Panc1 (cell line): Measurements from ENCODE around the gene WSB1. TPM values are rescaled to one million over a fixed set of nuclear protein-coding genes. Genes with fewer than 3 reads are reported as not detected.

Experiments used
- ATAC-seq: fragments of 200-7000 bp; cut with Tn5 transposase; 2 replicates; pipeline ENCODE4 v1.9.1; 2020; ENCODE audit warnings: mild to moderate bottlenecking, moderate library complexity
- BruUV-seq: library from RNA; stranded (reverse); fragments of 400-500 nt; replicated peaks from 2 replicates; lab custom pipeline; 2021; lab: Mats Ljungman, UMichigan
- CTCF ChIA-PET: fragments of 300-600 bp; sonication (Branson Sonifier 250); formaldehyde crosslinking; loops from one replicate; lab custom pipeline; 2022; ENCODE audit warnings: antibody characterized with exemption; lab: Charles Lee
- POLR2A ChIA-PET: fragments of 300-600 bp; sonication (Branson Sonifier 250); formaldehyde crosslinking; loops from one replicate; lab custom pipeline; 2022; ENCODE audit warnings: antibody characterized with exemption; lab: Charles Lee
- DNase-seq: peaks from one replicate; pipeline ENCODE4 v3.0.0-alpha.2; 2010; ENCODE audit warnings: low read depth, low spot score
- H3K27ac ChIP-seq: 2 replicates; pipeline ENCODE4 v1.5.1; 2011; ENCODE audit warnings: mild to moderate bottlenecking, low read length, inconsistent platforms
- H3K27me3 ChIP-seq: fragments of 200-500 bp; sonication (Bioruptor generic); 2 replicates; pipeline ENCODE4 v1.6.0; 2014; ENCODE audit warnings: low read length, inconsistent platforms; ENCODE audit not compliant: control insufficient read depth, insufficient read depth
- H3K36me3 ChIP-seq: fragments of 200-500 bp; sonication (Bioruptor generic); 2 replicates; pipeline ENCODE4 v1.5.1; 2014; ENCODE audit warnings: inconsistent platforms, mild to moderate bottlenecking, low read length, moderate library complexity; ENCODE audit not compliant: control insufficient read depth, insufficient read depth
- H3K4me1 ChIP-seq: 2 replicates; pipeline ENCODE4 v1.5.1; 2011; ENCODE audit warnings: inconsistent platforms, mild to moderate bottlenecking, low read length, moderate library complexity; ENCODE audit not compliant: control insufficient read depth, insufficient read depth
- H3K4me3 ChIP-seq, 2 experiments: 2 replicates each; pipeline ENCODE4 v1.5.1; 2011 to 2012; ENCODE audit warnings: low read depth in 2 of 2, low read length in 2 of 2, mild to moderate bottlenecking in 2 of 2, inconsistent platforms in 1 of 2, moderate library complexity in 1 of 2
- H3K9me3 ChIP-seq: fragments of 200-500 bp; sonication (Bioruptor generic); 2 replicates; pipeline ENCODE4 v1.5.1; 2014; ENCODE audit warnings: low read depth, mild to moderate bottlenecking, inconsistent platforms, low read length, moderate library complexity; ENCODE audit not compliant: control insufficient read depth, insufficient read depth
- POLR2AphosphoS5 ChIP-seq: IDR thresholded peaks from 2 replicates; pipeline ENCODE4 v1.6.1; 2012; ENCODE audit warnings: mild to moderate bottlenecking, low read depth, low read length, moderate library complexity
- SIN3A ChIP-seq: IDR thresholded peaks from 2 replicates; pipeline ENCODE4 v1.6.1; 2012; ENCODE audit warnings: low read depth, mild to moderate bottlenecking, low read length, moderate library complexity, borderline replicate concordance; ENCODE audit not compliant: insufficient read depth
- TCF7L2 ChIP-seq: IDR thresholded peaks from 2 replicates; pipeline ENCODE4 v1.6.1; 2011; ENCODE audit warnings: mild to moderate bottlenecking, low read depth, low read length, inconsistent platforms
- in situ Hi-C: cut with HindIII; loops from 2 replicates; pipeline ENCODE4 v1.10.0; 2016; ENCODE audit warnings: low sequenced_read_pairs, low pct_unique_long_range_greater_than_20kb
- intact Hi-C: fragments of 100-400 bp; cut with micrococcal nuclease; formaldehyde crosslinking; loops from one replicate; pipeline ENCODE4 v1.10.0; 2022; ENCODE audit not compliant: unreplicated experiment
- total RNA-seq: library from RNA; stranded (reverse); gene quantifications from one replicate; pipeline ENCODE4 v1.2.1, GENCODE V29; 2021; ENCODE audit not compliant: unreplicated experiment
- TF ChIP-seq, protein P1 (sequence below): fragments of 450-650 bp; IDR thresholded peaks from 2 replicates; pipeline ENCODE4 v1.5.1; 2017; ENCODE audit warnings: mild to moderate bottlenecking
- TF ChIP-seq, protein P2 (sequence below), 2 experiments: IDR thresholded peaks; 2 replicates each; pipeline ENCODE4 v1.6.1; 2011 to 2012; ENCODE audit warnings: low read depth in 2 of 2, control low read depth in 1 of 2, low read length in 1 of 2, mild to moderate bottlenecking in 1 of 2, moderate library complexity in 1 of 2; ENCODE audit not compliant: insufficient read depth in 1 of 2

The WSB1 gene
- total RNA-seq, 1 experiment from 2014 or later = 114 TPM

DNA sequence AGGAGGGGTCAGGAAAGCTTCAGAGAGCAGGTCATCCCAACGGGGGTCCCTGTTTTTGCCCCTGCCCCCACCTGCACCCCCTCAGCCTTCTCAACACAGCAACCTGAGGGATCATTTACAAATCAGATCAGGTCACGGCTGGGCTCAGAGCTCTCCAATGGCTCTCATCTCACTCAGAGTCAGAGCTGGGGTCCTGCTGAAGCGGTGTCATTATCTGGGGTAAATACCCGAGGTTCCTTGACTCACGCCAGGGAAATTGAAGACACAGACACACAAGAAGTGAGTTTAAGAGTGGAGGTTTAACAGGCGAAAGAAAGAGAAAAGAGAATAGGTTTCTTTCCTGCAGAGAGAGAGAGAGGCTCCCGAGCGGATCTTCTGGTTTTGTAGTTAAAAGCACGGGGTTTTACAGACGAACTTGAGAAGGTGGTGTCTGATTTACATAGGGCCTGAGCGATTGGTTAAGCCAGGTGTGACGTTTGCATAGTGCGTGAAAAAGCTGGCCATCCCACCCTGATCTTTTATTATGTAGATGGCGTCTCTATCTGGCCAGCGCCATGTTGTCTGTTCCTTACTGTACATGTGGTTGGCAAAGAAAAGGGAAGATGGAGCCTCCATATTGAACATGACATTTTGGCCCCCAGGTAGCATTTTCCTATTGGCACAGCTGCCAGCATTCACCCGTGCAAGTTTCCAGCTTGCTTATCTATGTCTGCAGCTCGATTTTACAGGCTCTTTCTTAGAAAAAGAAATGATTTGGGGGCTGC, 51.4 kb downstream of the WSB1 start:
- no TSS peak for BruUV-seq
- intact Hi-C loops = loop anchor here (10.0 kb wide), 1 partner anchor 51 kb away; the partner anchor contains the start of gene WSB1
- Histone ChIP-seq H3K9me3 (no peaks in the 10 kb centered on the region), H3K4me1 (peaks cover 11% of the 10 kb centered on the region; the same call in 1 of the 2 replicates), H3K27ac (no peak overlapping the region), H3K27me3 (no peaks in the 10 kb centered on the region), H3K36me3 (no peaks in the 10 kb centered on the region), H3K4me3 (no peak overlapping the region)
- CTCF ChIA-PET = no interaction called here
- no peak for DNase-seq
- POLR2A ChIA-PET = interaction anchor here (1.4 kb wide), 1 partner anchor 12 kb away, joined by 4 read pairs; no protein-coding TSS in a partner anchor
- TF ChIP-seq SIN3A (no peak), POLR2AphosphoS5 (no peak)
- TF ChIP-seq, protein P1, sequence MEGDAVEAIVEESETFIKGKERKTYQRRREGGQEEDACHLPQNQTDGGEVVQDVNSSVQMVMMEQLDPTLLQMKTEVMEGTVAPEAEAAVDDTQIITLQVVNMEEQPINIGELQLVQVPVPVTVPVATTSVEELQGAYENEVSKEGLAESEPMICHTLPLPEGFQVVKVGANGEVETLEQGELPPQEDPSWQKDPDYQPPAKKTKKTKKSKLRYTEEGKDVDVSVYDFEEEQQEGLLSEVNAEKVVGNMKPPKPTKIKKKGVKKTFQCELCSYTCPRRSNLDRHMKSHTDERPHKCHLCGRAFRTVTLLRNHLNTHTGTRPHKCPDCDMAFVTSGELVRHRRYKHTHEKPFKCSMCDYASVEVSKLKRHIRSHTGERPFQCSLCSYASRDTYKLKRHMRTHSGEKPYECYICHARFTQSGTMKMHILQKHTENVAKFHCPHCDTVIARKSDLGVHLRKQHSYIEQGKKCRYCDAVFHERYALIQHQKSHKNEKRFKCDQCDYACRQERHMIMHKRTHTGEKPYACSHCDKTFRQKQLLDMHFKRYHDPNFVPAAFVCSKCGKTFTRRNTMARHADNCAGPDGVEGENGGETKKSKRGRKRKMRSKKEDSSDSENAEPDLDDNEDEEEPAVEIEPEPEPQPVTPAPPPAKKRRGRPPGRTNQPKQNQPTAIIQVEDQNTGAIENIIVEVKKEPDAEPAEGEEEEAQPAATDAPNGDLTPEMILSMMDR = no peak
- in situ Hi-C loops = loop anchor here (25.0 kb wide), 1 partner anchor 108 kb away; no protein-coding TSS in a partner anchor
- no peak for ATAC-seq

DNA sequence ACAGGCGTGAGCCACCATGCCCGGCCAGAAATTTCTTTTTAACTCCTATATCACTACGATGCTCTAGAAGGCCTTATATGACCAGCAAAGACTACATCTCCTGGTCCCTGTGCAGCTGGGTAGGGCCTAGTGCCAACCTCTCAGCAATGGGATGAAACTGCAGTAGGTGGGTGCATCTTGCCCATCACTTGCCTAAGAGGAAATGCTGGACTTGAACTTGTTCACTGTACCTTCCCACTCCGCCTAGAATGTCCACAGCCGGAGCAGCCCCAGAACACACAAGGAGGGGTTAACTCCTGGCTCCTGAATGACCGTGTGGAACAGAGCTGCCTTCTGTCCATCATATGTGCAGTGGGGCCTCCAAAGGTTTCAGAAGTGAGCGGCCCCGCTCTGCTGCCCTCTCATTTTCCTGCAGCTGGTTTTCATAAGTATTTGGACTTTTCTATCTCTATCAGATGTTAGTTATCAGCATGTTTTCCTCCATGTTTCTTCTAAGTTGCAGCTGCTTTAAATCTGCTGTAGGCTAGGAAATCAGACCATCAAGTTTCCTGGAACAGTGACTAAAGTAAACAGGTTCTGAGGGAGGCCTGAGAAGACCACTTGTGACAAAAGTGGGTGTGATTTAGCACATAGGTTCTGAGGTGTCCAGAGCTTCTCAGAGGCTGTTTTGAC, 52.5 kb downstream of the WSB1 start:
- POLR2A ChIA-PET = interaction anchor here (1.4 kb wide), 1 partner anchor 13 kb away, joined by 4 read pairs; no protein-coding TSS in a partner anchor
- Histone ChIP-seq H3K4me1 (peaks cover 11% of the 10 kb centered on the region; the same call in 1 of the 2 replicates), H3K4me3 (no peak overlapping the region), H3K27me3 (no peaks in the 10 kb centered on the region), H3K36me3 (no peaks in the 10 kb centered on the region), H3K27ac (no peak overlapping the region), H3K9me3 (no peaks in the 10 kb centered on the region)
- ATAC-seq (no peak), DNase-seq (no peak)
- in situ Hi-C loops (loop anchor here (25.0 kb wide), 1 partner anchor 109 kb away; no protein-coding TSS in a partner anchor), intact Hi-C loops (loop anchor here (10.0 kb wide), 1 partner anchor 52 kb away; the partner anchor contains the start of gene WSB1)
- CTCF ChIA-PET = no interaction called here
- TF ChIP-seq TCF7L2 (no peak), POLR2AphosphoS5 (no peak), SIN3A (no peak)
- TF ChIP-seq, protein P1 = no peak
- TF ChIP-seq, protein P2, sequence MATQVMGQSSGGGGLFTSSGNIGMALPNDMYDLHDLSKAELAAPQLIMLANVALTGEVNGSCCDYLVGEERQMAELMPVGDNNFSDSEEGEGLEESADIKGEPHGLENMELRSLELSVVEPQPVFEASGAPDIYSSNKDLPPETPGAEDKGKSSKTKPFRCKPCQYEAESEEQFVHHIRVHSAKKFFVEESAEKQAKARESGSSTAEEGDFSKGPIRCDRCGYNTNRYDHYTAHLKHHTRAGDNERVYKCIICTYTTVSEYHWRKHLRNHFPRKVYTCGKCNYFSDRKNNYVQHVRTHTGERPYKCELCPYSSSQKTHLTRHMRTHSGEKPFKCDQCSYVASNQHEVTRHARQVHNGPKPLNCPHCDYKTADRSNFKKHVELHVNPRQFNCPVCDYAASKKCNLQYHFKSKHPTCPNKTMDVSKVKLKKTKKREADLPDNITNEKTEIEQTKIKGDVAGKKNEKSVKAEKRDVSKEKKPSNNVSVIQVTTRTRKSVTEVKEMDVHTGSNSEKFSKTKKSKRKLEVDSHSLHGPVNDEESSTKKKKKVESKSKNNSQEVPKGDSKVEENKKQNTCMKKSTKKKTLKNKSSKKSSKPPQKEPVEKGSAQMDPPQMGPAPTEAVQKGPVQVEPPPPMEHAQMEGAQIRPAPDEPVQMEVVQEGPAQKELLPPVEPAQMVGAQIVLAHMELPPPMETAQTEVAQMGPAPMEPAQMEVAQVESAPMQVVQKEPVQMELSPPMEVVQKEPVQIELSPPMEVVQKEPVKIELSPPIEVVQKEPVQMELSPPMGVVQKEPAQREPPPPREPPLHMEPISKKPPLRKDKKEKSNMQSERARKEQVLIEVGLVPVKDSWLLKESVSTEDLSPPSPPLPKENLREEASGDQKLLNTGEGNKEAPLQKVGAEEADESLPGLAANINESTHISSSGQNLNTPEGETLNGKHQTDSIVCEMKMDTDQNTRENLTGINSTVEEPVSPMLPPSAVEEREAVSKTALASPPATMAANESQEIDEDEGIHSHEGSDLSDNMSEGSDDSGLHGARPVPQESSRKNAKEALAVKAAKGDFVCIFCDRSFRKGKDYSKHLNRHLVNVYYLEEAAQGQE (IDR thresholded peaks at IDR 0.05; ENCODE audit: insufficient read depth in 1 of 2, low read depth in 2 of 2, low read length in 1 of 2) = no peak
- BruUV-seq = no TSS peak
